CD8-positive, alpha-beta memory T cell (primary cell): ENCODE results near the gene AKAP7. TPM values are rescaled to one million over a fixed set of nuclear protein-coding genes. Genes with fewer than 3 reads are reported as not detected.
A peak's percentile ranks its signal among the peaks of the same experiment; 100 is the strongest.

Experiments used
- CTCF ChIA-PET: fragments of 350-600 bp; sonication (Branson Sonifier 250); formaldehyde crosslinking; loops from one replicate; lab custom pipeline; 2021; ENCODE audit warnings: antibody characterized with exemption; lab: Charles Lee
- POLR2A ChIA-PET: fragments of 350-600 bp; sonication (Branson Sonifier 250); formaldehyde crosslinking; loops from one replicate; lab custom pipeline; 2021; ENCODE audit warnings: antibody characterized with exemption; lab: Charles Lee
- DNase-seq, 5 donors: peaks; one replicate each; pipeline versions ENCODE4 v3.0.0 to v3.0.0-alpha.2; 2020 to 2022; ENCODE audit warnings: mixed read lengths in 1 of 5
- H3K27ac ChIP-seq: one replicate; pipeline ENCODE4 v1.7.0; 2013; ENCODE audit warnings: low read depth, mild to moderate bottlenecking, low read length, moderate library complexity
- H3K27me3 ChIP-seq: 2 replicates; pipeline ENCODE4 v1.7.0; 2013; ENCODE audit warnings: low read length, mild to moderate bottlenecking; ENCODE audit not compliant: insufficient read depth, poor library complexity, severe bottlenecking
- H3K36me3 ChIP-seq: 2 replicates; pipeline ENCODE4 v1.7.0; 2013; ENCODE audit warnings: mild to moderate bottlenecking, low read length, moderate library complexity; ENCODE audit not compliant: insufficient read depth
- H3K4me1 ChIP-seq: 2 replicates; pipeline ENCODE4 v1.7.0; 2013; ENCODE audit warnings: mild to moderate bottlenecking, low read length, moderate library complexity; ENCODE audit not compliant: insufficient read depth
- H3K4me3 ChIP-seq: 2 replicates; pipeline ENCODE4 v1.7.0; 2013; ENCODE audit warnings: mild to moderate bottlenecking, low read length
- H3K9me3 ChIP-seq: 2 replicates; pipeline ENCODE4 v1.7.0; 2013; ENCODE audit warnings: mild to moderate bottlenecking, low read length
- H3K27ac Mint-ChIP-seq, 8 donors: one replicate each; pipeline ENCODE4 v1.8.0; 2020 to 2021; ENCODE audit warnings: mixed read lengths in 8 of 8, mild to moderate bottlenecking in 6 of 8, inconsistent platforms in 3 of 8, moderate library complexity in 3 of 8
- H3K27me3 Mint-ChIP-seq, 2 donors: one replicate each; pipeline ENCODE4 v1.8.0; 2020 to 2021; ENCODE audit warnings: mixed read lengths in 2 of 2, mild to moderate bottlenecking in 1 of 2, moderate library complexity in 1 of 2
- H3K36me3 Mint-ChIP-seq, 3 donors: one replicate each; pipeline ENCODE4 v1.8.0; 2020 to 2021; ENCODE audit warnings: mixed read lengths in 3 of 3, inconsistent platforms in 1 of 3, mild to moderate bottlenecking in 1 of 3
- H3K4me1 Mint-ChIP-seq, 3 donors: one replicate each; pipeline ENCODE4 v1.8.0; 2020 to 2021; ENCODE audit warnings: mixed read lengths in 3 of 3, inconsistent platforms in 1 of 3, mild to moderate bottlenecking in 1 of 3
- H3K4me3 Mint-ChIP-seq, 7 donors: one replicate each; pipeline ENCODE4 v1.8.0; 2020 to 2021; ENCODE audit warnings: mixed read lengths in 7 of 7, mild to moderate bottlenecking in 6 of 7, moderate library complexity in 4 of 7, inconsistent platforms in 2 of 7
- H3K9me3 Mint-ChIP-seq, 5 donors: one replicate each; pipeline ENCODE4 v1.8.0; 2020 to 2022; ENCODE audit warnings: mixed read lengths in 5 of 5, mild to moderate bottlenecking in 3 of 5, moderate library complexity in 2 of 5, inconsistent platforms in 1 of 5
- polyA plus RNA-seq: library from polyadenylated mRNA; unstranded; fragments of 300-500 nt; fragmentation: Illumina TruSeq; gene quantifications from one replicate; pipeline ENCODE4 v1.2.3, GENCODE V29; 2021
- total RNA-seq, 2 experiments: library from RNA; stranded (reverse); gene quantifications; one replicate each; pipeline ENCODE4 v1.2.3, GENCODE V29; 2021

Gene AKAP7
- total and polyA plus RNA-seq, 3 experiments from 2014 or later = 4.3 to 17.3 (median 4.8) TPM

- H3K4me1 Mint-ChIP-seq = peaks cover 41 to 61% (median 46%) of the 10 kb centered on the region in 3 donors
- H3K4me3 ChIP-seq = no peak overlapping the region
- H3K9me3 ChIP-seq = no peaks in the 10 kb centered on the region
- H3K4me1 ChIP-seq = peaks cover 14% of the 10 kb centered on the region
- peaks cover 0 to 2% of the 10 kb centered on the region in 2 donors for H3K27me3 Mint-ChIP-seq
- peak overlapping the region in 1 of 8 donors; percentile 30 for H3K27ac Mint-ChIP-seq
- no peaks in the 10 kb centered on the region for H3K36me3 ChIP-seq
- peaks cover 8 to 18% (median 18%) of the 10 kb centered on the region in 3 donors for H3K36me3 Mint-ChIP-seq
- no peaks in the 10 kb centered on the region for H3K27me3 ChIP-seq
- DNase-seq = no peak
- H3K9me3 Mint-ChIP-seq = no peaks in the 10 kb centered on the region
- CTCF ChIA-PET = no interaction called here
- POLR2A ChIA-PET = no interaction called here
- no peak overlapping the region for H3K27ac ChIP-seq
- no peak overlapping the region for H3K4me3 Mint-ChIP-seq
Observed at GRCh38 chr6:131216246-131216645, 81.0 kb downstream of the AKAP7 start.

GRCh38 chr6:131222773-131223172, 87.5 kb downstream of the AKAP7 start:
- Histone ChIP-seq H3K9me3 (no peaks in the 10 kb centered on the region), H3K27me3 (no peaks in the 10 kb centered on the region), H3K27ac (no peak overlapping the region), H3K4me3 (no peak overlapping the region), H3K36me3 (no peaks in the 10 kb centered on the region), H3K4me1 (peaks cover 7% of the 10 kb centered on the region)
- POLR2A ChIA-PET = no interaction called here
- CTCF ChIA-PET = interaction anchor here (0.7 to 1.7 kb wide), 3 partner anchors 9 to 338 kb away, joined by 3 to 5 read pairs (median 3); no protein-coding TSS in a partner anchor
- no peak for DNase-seq
- Mint-ChIP-seq H3K36me3 (peaks cover 14 to 32% (median 29%) of the 10 kb centered on the region in 3 donors), H3K4me3 (no peak overlapping the region), H3K4me1 (peaks cover 10 to 41% (median 22%) of the 10 kb centered on the region in 3 donors), H3K9me3 (no peaks in the 10 kb centered on the region), H3K27me3 (no peaks in the 10 kb centered on the region), H3K27ac (peak overlapping the region in 2 of 8 donors; percentile 36 to 69)

GRCh38 chr6:131223416-131223815, 88.1 kb downstream of the AKAP7 start:
- H3K4me1 Mint-ChIP-seq = peaks cover 12 to 42% (median 22%) of the 10 kb centered on the region in 3 donors
- CTCF ChIA-PET = interaction anchor here (0.7 to 1.7 kb wide), 3 partner anchors 10 to 339 kb away, joined by 3 to 5 read pairs (median 3); no protein-coding TSS in a partner anchor

GRCh38 chr6:131225127-131225526, 89.9 kb downstream of the AKAP7 start:
- Histone ChIP-seq H3K4me1 (peaks cover 7% of the 10 kb centered on the region), H3K27ac (no peak overlapping the region), H3K4me3 (no peak overlapping the region), H3K27me3 (no peaks in the 10 kb centered on the region), H3K9me3 (no peaks in the 10 kb centered on the region), H3K36me3 (no peaks in the 10 kb centered on the region)
- ChIA-PET POLR2A (no interaction called here), CTCF (no interaction called here)
- no peak for DNase-seq
- Mint-ChIP-seq H3K4me3 (peak overlapping the region in 3 of 7 donors; percentile 10 to 51 (median 15)), H3K4me1 (peaks cover 16 to 48% (median 26%) of the 10 kb centered on the region in 3 donors), H3K27me3 (no peaks in the 10 kb centered on the region), H3K27ac (peak overlapping the region in 2 of 8 donors; percentile 30 to 38), H3K36me3 (peaks cover 12 to 34% (median 33%) of the 10 kb centered on the region in 3 donors), H3K9me3 (no peaks in the 10 kb centered on the region)

More at GRCh38 chr6:131223416-131223815, 88.1 kb downstream of the AKAP7 start:
- POLR2A ChIA-PET = no interaction called here
- Mint-ChIP-seq H3K9me3 (no peaks in the 10 kb centered on the region), H3K27ac (no peak overlapping the region), H3K4me3 (no peak overlapping the region), H3K36me3 (peaks cover 14 to 34% (median 29%) of the 10 kb centered on the region in 3 donors), H3K27me3 (no peaks in the 10 kb centered on the region)
- Histone ChIP-seq H3K4me3 (no peak overlapping the region), H3K9me3 (no peaks in the 10 kb centered on the region), H3K4me1 (peaks cover 7% of the 10 kb centered on the region), H3K27ac (no peak overlapping the region), H3K36me3 (no peaks in the 10 kb centered on the region), H3K27me3 (no peaks in the 10 kb centered on the region)
- no peak for DNase-seq

- Histone ChIP-seq H3K9me3 (no peaks in the 10 kb centered on the region), H3K27ac (no peak overlapping the region), H3K4me3 (no peak overlapping the region), H3K36me3 (no peaks in the 10 kb centered on the region), H3K4me1 (peaks cover 7% of the 10 kb centered on the region), H3K27me3 (no peaks in the 10 kb centered on the region)
- H3K36me3 Mint-ChIP-seq = peaks cover 10 to 31% (median 27%) of the 10 kb centered on the region in 3 donors
- H3K9me3 Mint-ChIP-seq = no peaks in the 10 kb centered on the region
- ChIA-PET CTCF (interaction anchor here (1.2 kb wide), 1 partner anchor 43 kb away, joined by 3 read pairs; no protein-coding TSS in a partner anchor), POLR2A (no interaction called here)
- H3K4me3 Mint-ChIP-seq = peak overlapping the region in 1 of 7 donors; percentile 46
- H3K4me1 Mint-ChIP-seq = peaks cover 19 to 54% (median 31%) of the 10 kb centered on the region in 3 donors
- DNase-seq = no peak
- H3K27me3 Mint-ChIP-seq = no peaks in the 10 kb centered on the region
- H3K27ac Mint-ChIP-seq = peak overlapping the region in 1 of 8 donors; percentile 50
Observed at GRCh38 chr6:131225959-131226358, 90.7 kb downstream of the AKAP7 start.

GRCh38 chr6:131226459-131227157, 91.3 kb downstream of the AKAP7 start:
- no peaks in the 10 kb centered on the region for H3K36me3 ChIP-seq
- CTCF ChIA-PET = interaction anchor here (1.2 kb wide), 1 partner anchor 43 kb away, joined by 3 read pairs; no protein-coding TSS in a partner anchor
- no peak overlapping the region for H3K27ac ChIP-seq
- H3K4me1 ChIP-seq = peaks cover 7% of the 10 kb centered on the region
- DNase-seq = no peak
- Mint-ChIP-seq H3K27me3 (no peaks in the 10 kb centered on the region), H3K36me3 (peaks cover 8 to 27% (median 22%) of the 10 kb centered on the region in 3 donors), H3K4me3 (no peak overlapping the region), H3K9me3 (no peaks in the 10 kb centered on the region), H3K4me1 (peaks cover 22 to 55% (median 34%) of the 10 kb centered on the region in 3 donors), H3K27ac (peak overlapping the region in 1 of 8 donors; percentile 7)
- POLR2A ChIA-PET = no interaction called here
- H3K27me3 ChIP-seq = no peaks in the 10 kb centered on the region
- H3K9me3 ChIP-seq = no peaks in the 10 kb centered on the region
- no peak overlapping the region for H3K4me3 ChIP-seq

- no peaks in the 10 kb centered on the region for H3K9me3 Mint-ChIP-seq
- H3K27ac Mint-ChIP-seq = peak overlapping the region in 2 of 8 donors; percentile 6 to 7
- H3K27ac ChIP-seq = no peak overlapping the region
- H3K4me3 Mint-ChIP-seq = no peak overlapping the region
- no peaks in the 10 kb centered on the region for H3K27me3 Mint-ChIP-seq
- DNase-seq = no peak
- no peaks in the 10 kb centered on the region for H3K9me3 ChIP-seq
- peaks cover 22 to 51% (median 30%) of the 10 kb centered on the region in 3 donors for H3K4me1 Mint-ChIP-seq
- H3K36me3 ChIP-seq = no peaks in the 10 kb centered on the region
- peaks cover 3 to 21% (median 18%) of the 10 kb centered on the region in 3 donors for H3K36me3 Mint-ChIP-seq
- ChIA-PET POLR2A (no interaction called here), CTCF (no interaction called here)
- H3K27me3 ChIP-seq = no peaks in the 10 kb centered on the region
- H3K4me3 ChIP-seq = no peak overlapping the region
- peaks cover 7% of the 10 kb centered on the region for H3K4me1 ChIP-seq
Observed at GRCh38 chr6:131227158-131227543, 91.9 kb downstream of the AKAP7 start.

- Mint-ChIP-seq H3K9me3 (peaks cover 0 to 2% (median 0%) of the 10 kb centered on the region in 5 donors), H3K4me3 (no peak overlapping the region), H3K27me3 (no peaks in the 10 kb centered on the region), H3K27ac (peak overlapping the region in 1 of 8 donors; percentile 63), H3K36me3 (peaks cover 5 to 16% (median 10%) of the 10 kb centered on the region in 3 donors), H3K4me1 (peaks cover 16 to 35% (median 32%) of the 10 kb centered on the region in 3 donors)
- CTCF ChIA-PET = interaction anchor here (1.4 kb wide), 2 partner anchors 48 to 229 kb away, joined by 3 read pairs; no protein-coding TSS in a partner anchor
- DNase-seq = no peak
- H3K4me3 ChIP-seq = no peak overlapping the region
- H3K4me1 ChIP-seq = no peaks in the 10 kb centered on the region
- H3K36me3 ChIP-seq = no peaks in the 10 kb centered on the region
- H3K27me3 ChIP-seq = no peaks in the 10 kb centered on the region
- POLR2A ChIA-PET = no interaction called here
- no peak overlapping the region for H3K27ac ChIP-seq
- H3K9me3 ChIP-seq = no peaks in the 10 kb centered on the region
Observed at GRCh38 chr6:131231103-131231502, 95.8 kb downstream of the AKAP7 start.
